Right ventricle myocardium superior (tissue), 1 donor: ENCODE data around the gene AGBL3. TPM values are rescaled to one million over a fixed set of nuclear protein-coding genes. Genes with fewer than 3 reads are reported as not detected.
"Not testable (repeated sequence)": the region's sequence is repeated elsewhere in the genome, so short reads cannot be mapped to it uniquely, and the experiment has no call there.

ENCODE experiments used
- ATAC-seq: fragments of 200-7000 bp; cut with Tn5 transposase; one replicate; pipeline ENCODE4 v1.9.1; 2020; ENCODE audit warnings: mild to moderate bottlenecking; ENCODE audit not compliant: poor library complexity
- DNase-seq: peaks from one replicate; pipeline ENCODE4 v3.0.0-alpha.2; 2020
- intact Hi-C: fragments of 100-400 bp; cut with DNase I; formaldehyde crosslinking; loops from one replicate; pipeline ENCODE4 v1.11.2; 2022
- total RNA-seq: library from RNA; stranded (reverse); fragmentation: NEBNext Ultra II Directional; extraction: Animal tissue kit (Norgen Biotek cat#: 25700); gene quantifications from one replicate; pipeline ENCODE4 v1.2.1, GENCODE V29; 2021
- donor health status: DM: no; HTN: yes; CAD: no; lungs with severe emphysema.

The AGBL3 gene
- total RNA-seq, 1 donor from 2014 or later: 1.2 TPM

DNA sequence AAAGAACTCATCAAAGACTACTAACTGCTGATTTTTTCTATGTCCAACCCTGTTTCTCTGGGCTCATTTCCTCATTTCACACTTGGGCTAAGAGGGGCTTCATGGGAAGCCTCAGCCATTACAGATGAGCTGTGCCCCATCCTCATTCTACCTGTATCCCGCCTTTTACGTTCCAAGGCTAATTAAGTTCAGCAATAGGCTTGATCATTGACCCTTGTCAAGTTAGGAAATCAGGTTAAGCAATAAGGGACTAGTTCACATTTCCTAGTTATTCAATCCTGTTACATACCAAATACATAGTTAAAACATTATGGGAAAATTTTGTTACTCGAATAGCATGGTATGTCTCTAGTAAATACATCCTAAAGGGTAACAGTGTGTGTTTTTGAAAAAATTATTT, 29.3 kb upstream of the AGBL3 start:
- DNase-seq: no peak
- ATAC-seq: no peak
- intact Hi-C loops: no loop called here

DNA sequence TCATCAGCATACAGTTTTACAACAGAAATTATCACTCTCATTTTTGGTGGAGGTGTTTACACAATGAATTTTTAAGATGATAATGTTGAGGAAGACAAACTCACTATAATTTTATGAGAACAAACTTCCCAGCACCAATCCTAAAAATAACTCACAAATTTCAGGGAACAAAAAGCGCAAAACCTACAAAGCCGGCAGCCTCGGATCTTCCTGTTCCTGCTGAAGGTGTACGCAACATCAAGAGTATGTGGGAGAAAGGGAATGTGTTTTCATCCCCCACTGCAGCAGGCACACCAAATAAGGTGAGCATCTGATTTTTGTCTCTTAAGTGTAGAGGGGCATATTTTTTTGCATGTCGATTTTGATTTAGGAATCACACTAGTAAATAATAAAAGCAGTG, 26.5 kb upstream of the AGBL3 start:
- intact Hi-C loops: no loop called here
- ATAC-seq: no peak
- DNase-seq: no peak

- no peak for DNase-seq
- no peak for ATAC-seq
- intact Hi-C loops: no loop called here
Measured at GRCh38 chr7:134962270-134962780, 24.0 kb upstream of the AGBL3 start.

DNA sequence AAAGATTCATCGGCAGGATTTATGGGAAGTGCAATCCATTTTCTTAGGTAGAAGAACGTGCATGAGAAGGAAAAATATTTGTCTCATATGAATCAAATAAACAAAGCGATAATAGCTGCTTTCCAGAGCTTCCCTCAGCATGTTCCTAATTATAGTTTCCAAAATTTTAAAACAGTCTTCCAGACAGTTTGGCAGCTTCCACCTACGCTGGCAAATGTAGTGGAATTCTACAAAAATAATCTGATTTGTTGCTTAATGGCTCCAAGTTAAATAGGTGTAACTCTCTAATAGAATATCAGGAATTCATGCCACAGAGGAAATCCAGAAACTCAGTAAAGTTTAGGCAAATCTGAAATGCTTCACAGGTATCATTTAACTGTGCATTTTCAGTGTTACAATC, 23.3 kb upstream of the AGBL3 start:
- ATAC-seq (no peak), DNase-seq (no peak)
- intact Hi-C loops: no loop called here

DNA sequence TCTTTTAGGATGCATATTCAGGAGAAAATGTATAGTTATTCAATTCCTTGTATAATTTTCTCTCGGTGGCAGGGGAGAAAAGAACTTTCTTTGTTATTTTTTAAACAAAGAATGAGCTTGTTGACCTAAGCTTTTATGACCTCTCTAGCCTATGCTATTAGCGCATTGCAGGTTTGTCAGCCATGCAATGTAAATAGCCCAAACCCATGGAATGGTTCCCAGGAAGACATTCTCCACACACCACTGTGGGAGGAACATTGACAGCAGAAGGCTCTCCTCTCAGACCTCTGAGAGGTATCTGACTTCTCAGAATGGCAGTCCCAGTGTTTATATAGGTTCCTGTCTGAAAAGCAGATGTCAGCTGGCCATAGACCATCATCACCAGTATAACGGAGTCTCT, 19.6 kb upstream of the AGBL3 start:
- no peak for DNase-seq
- no peak for ATAC-seq
- intact Hi-C loops: no loop called here

DNA sequence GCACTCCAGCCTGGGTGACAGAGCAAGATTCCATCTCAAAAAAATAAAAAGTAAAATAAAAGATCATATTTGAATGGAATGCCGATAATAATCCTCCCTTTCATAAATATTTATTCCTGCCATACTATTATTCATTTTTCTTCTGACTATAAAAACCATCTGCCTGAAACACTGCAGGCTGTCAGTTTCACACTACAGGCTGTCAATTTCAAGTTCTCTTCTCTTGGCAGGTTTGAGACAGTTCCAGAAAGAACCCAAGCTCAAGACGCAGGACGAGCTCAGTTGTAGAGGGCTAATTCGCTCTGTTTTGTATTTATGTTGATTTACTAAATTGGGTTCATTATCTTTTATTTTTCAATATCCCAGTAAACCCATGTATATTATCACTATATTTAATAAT, 18.2 kb upstream of the AGBL3 start:
- DNase-seq (no peak), ATAC-seq (no peak)
- intact Hi-C loops: no loop called here

- ATAC-seq, intact Hi-C loops, DNase-seq: not testable (repeated sequence)
Measured at GRCh38 chr7:134981645-134982044, 4.7 kb upstream of the AGBL3 start.

GRCh38 chr7:134985894-134986362, 380 bp upstream of the AGBL3 start:
- DNase-seq (no peak), ATAC-seq (no peak)
- intact Hi-C loops: loop anchor here (5.0 kb wide), 2 partner anchors 166 to 181 kb away; no protein-coding TSS in a partner anchor

- ATAC-seq (no peak), DNase-seq (no peak)
- intact Hi-C loops: loop anchor here (5.0 kb wide), 2 partner anchors 164 to 179 kb away; no protein-coding TSS in a partner anchor
Measured at GRCh38 chr7:134988161-134988560, 1.9 kb downstream of the AGBL3 start.

DNA sequence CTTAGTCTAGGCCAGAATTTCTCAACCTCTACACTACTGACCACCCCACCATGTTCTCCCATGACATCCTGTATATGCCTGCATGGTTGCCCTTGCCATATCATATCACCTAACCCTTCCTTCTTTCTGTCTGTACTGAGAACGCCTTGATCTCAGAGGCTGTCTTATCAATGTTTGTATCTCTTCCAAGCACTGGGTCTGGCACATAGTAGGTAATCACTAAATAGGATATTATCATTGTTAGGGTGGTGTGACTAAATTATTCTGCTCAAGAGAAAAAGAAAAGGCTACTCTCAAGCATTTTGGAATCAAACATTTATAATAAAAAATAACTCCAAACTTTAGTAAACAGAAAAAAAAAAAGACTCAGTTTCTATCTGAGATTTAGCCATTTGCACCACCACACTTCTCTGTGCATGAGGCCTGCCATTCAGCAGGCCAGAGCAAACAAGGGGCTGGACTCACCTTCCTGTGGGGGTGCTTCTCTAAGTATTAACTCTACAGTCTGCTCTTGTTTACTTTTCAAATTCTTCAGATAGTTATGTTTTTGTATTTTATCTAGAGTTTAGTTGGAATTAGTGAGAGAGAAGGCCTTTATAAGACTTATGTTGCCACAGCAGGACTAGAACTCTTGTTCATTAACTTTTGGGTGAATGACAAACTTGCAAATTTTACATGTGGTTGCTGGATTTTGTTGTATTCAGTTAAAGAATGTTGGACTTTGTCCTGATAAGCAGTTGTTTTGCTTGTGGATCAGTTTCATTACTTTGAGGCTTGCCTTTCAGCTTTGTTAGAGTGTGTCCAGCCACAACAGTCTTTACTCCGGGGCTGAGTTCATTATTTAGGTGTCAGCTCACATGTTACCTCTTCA, 5.4 kb downstream of the AGBL3 start:
- intact Hi-C loops: no loop called here
- no peak for DNase-seq
- no peak for ATAC-seq

GRCh38 chr7:134992626-134993179, 6.4 kb downstream of the AGBL3 start:
- no peak for DNase-seq
- ATAC-seq: no peak
- intact Hi-C loops: no loop called here

DNA sequence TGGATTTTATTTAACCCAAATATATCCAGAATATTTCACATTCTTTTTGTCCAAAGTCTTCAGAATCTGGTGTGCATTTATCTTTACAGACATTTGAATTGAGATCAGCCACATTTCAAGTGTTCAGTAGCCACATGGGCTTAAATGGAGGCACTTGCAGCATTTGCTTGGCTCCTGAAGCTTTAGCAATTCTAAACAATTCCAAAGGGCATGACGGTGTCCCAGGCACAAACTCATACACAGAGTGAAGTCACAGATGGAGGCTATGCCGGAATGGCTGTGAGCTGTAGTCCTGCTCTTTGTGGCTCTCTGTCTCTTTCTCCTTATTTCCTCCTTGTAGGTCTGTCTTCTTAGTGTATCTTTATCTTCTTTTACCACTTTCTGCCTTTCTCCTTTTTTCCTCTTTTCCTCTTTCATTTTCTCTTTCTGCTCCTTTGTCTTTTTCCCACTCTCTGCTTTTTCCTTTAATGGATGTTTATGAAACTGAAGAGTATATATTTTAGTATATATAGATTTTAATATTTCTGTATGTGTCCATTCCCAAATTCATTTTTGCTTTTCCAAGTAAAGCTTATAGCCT, 7.7 kb downstream of the AGBL3 start:
- intact Hi-C loops: no loop called here
- no peak for DNase-seq
- no peak for ATAC-seq

DNA sequence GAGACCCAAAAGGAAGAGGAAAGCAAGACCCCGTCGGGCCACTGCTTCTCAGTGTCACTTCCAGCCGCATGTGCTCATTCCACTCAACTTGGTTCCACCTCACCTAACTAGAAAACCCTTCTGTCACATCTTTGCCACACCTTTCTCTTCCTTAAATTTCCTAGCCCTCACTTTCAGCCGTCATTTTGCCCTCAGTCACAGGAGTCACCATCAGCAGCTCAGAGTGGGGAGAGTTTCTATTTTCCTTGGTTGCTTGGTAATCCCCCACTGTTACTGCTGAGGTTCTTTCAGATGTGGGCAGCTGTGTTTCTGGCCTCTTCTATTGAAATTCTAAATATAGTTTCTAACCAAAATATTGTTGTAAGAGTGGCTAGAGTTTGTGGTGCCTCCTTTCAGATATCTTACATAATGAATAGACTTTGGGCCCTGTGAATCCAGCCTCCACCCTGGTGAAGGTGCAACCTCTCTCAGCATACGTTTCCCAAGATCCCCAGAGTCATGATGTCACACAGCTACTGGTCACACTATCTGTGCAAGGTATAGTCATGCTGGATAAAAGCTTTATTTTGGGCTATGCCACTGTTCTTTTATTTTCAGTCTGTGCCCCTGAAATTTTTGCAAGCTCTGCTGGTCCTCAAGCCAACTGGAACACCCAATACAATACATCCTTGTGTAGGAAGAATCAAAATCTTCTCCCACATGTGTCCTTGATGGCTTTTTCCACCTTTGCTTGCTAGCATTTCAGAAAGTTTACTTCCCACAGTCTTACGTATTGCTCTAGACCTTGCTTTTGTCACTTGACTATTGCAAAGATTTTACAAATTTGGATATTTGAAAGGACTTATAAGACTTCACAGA, 9.2 kb downstream of the AGBL3 start:
- DNase-seq (no peak), ATAC-seq (no peak)
- intact Hi-C loops: no loop called here

DNA sequence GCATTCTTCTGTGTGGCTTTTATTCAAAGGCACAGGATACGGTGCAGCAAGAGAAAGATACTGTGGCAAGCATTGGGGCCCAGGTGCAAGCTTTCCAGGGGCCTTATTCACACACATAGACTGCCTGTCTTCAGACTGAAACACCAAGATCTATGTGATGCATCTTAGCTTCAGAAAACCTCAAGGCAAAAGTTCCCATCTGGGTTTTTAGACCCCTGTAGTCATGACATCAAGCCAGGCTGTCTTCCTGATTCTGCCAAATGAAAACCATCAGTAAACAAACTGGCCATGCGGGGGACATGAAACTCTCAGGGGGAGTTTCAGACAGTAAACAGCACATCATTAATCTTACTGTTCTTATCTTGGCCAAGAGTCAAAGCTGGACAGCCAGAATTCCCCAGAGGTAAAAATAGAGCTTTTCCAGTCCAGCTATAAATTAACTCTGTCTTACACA, 9.8 kb downstream of the AGBL3 start:
- DNase-seq (no peak), ATAC-seq (no peak)
- intact Hi-C loops: no loop called here

DNA sequence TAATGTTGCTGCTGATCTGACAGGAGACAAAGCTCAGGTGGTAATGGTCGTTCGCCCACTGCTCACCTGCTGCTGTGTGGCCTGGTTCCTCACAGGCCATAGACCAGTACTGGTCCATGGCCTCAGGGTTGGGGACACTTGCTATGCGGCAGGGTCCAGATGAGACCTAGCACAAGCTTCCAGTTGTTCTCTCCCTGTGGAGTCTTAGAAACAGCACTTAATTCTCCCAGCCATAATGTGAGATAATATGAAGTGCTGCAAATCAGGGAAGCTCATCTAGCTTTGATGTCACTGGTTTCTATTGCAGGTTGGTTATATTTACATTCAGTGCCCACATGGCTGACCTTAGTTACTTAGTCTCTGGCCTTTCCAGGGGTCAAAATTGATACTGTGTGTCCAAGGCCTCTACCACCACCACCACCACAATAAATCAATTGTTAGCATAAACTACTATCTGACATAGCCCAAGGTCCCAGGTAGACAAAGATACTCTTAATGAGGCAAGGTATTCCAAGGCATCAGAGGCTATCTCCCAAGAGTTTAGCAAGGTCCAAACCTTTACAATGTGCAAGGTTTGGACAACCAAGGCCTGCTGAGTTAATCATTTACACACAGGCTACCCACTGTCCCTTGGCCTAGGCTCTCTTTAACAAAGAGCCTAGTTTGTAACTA, 11.0 kb downstream of the AGBL3 start:
- no peak for ATAC-seq
- intact Hi-C loops: no loop called here

DNA sequence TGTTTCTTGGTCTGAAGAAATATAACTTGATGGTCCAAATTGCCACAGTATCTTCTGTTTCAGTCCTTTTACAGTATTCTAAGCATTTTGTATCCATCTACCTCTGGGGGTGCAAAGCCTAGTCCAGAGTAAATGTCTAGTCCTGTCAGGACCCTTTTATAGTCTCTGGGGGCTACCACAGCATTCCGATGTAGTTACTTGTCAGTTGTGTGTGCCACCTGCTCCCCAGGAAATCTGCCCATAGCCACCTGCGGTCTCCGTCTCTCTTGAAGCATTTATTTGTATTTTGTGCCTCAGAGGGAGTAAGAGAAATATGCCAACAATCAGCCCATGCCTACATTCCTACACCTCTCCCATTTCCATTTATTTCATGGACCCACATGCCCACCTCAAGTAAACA, 12.8 kb downstream of the AGBL3 start:
- ATAC-seq (no peak), DNase-seq (no peak)
- intact Hi-C loops: no loop called here

More for the DNA sequence above, 11.0 kb downstream of the AGBL3 start:
- DNase-seq: no peak

DNA sequence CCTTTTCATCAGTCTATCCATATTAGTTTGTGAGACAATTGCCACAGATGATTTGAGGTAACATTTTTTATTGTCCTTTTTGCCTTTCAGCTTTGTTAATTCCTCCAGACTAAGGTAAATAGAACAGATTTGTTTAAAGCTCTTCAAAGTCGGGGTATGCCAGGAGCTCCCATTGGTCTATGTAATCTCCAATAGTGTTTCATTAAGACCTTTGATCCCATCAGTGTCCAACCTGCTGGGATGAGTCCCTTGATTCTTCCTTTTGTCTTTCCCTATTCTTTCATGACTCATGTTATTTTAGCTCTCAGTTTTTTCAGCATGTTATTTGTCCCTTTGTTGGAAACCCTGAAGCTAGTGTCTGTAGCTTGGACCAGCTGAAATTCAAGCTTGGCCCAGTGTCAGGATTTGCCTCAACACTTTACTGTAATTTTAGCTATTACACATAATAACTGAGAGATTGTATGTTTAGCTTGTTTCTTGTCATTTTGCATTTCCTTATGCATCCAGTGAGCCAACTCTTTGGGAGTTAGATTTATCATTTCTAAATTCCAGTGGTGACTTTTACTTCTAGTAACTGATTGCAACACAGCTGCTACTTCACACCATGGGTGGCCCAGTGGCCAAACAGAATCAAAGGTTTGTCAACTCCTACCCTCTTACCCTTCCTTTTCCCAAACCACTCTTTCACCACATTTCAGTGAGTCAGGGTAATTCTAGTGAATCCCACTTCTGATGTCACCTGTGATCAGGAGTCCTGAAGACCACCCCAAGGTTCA, 15.3 kb downstream of the AGBL3 start:
- DNase-seq: no peak
- ATAC-seq: no peak

More for the DNA sequence above, 15.3 kb downstream of the AGBL3 start:
- intact Hi-C loops: no loop called here
